Stromal cell of bone marrow (primary cell): Measurements from ENCODE around the gene KLHL30.

Source experiments
- DNase-seq: peaks from one replicate; pipeline ENCODE4 v3.0.0-alpha.2; 2012; ENCODE audit warnings: low read depth

KLHL30 gene, protein sequence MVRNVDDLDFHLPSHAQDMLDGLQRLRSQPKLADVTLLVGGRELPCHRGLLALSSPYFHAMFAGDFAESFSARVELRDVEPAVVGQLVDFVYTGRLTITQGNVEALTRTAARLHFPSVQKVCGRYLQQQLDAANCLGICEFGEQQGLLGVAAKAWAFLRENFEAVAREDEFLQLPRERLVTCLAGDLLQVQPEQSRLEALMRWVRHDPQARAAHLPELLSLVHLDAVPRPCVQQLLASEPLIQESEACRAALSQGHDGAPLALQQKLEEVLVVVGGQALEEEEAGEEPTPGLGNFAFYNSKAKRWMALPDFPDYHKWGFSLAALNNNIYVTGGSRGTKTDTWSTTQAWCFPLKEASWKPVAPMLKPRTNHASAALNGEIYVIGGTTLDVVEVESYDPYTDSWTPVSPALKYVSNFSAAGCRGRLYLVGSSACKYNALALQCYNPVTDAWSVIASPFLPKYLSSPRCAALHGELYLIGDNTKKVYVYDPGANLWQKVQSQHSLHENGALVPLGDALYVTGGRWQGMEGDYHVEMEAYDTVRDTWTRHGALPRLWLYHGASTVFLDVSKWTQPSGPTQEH

DNA sequence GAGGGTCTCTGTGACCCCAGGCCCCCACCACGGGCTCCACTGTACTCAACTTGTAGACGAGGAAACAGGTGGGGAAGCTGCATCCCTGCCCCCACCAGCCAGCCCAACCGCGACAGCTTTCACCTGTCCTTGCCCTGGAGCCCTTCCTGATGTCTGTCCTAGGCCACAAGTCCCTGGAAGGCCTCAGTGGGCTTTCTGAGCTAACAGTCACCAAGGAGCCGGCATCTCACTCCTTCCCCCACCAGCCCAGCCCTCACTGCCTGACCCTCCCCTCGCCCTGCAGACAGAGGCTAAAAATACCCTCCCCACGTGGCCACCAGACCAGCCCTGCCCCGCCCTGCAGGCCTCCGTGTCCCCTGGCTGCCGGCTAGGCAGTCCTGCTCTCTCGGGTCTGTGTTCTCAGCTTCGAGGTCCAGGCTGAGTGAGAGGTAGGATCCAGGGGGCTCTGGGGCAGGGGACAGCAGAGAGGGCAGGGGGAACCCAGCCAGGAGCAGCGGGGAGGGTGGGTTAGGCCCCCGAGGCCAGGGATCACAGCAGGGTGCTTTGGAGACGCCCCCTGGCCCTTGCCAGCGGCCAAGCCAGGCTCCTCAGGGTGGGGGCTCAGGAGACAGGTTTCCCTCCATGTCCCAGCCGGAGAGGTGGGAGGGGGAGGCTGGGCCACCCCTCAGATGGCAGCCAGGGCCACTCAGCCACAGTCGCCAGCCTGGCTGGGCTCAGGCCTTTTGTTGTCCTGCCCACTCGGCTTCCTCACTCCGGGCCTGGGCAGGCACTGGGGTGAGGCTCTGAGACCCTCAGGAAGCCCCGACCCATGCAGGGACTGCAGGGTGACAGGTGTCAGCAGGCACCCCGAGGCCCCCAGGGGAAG is at the start of gene KLHL30:
KLHL30 (plus strand) TSS at position 338 of the 865 bp plus-strand sequence. CDS start 2,087 bp downstream, outside the sequence.
- DNase-seq, result no peak

- no peak for DNase-seq
Observed at GRCh38 chr2:238090887-238091286, 47.6 kb upstream of the KLHL30 start.

GRCh38 chr2:238091436-238092060 is 46.9 kb upstream of the KLHL30 start:
- no peak for DNase-seq

GRCh38 chr2:238092486-238093035 is 45.9 kb upstream of the KLHL30 start:
- no peak for DNase-seq

GRCh38 chr2:238093181-238094140 is 45.0 kb upstream of the KLHL30 start:
- no peak for DNase-seq

- no peak for DNase-seq
Observed at GRCh38 chr2:238094438-238095022, 43.9 kb upstream of the KLHL30 start.

GRCh38 chr2:238095143-238095542 is 43.3 kb upstream of the KLHL30 start:
- DNase-seq, result no peak

GRCh38 chr2:238096311-238097011 is 42.0 kb upstream of the KLHL30 start:
- no peak for DNase-seq

DNA sequence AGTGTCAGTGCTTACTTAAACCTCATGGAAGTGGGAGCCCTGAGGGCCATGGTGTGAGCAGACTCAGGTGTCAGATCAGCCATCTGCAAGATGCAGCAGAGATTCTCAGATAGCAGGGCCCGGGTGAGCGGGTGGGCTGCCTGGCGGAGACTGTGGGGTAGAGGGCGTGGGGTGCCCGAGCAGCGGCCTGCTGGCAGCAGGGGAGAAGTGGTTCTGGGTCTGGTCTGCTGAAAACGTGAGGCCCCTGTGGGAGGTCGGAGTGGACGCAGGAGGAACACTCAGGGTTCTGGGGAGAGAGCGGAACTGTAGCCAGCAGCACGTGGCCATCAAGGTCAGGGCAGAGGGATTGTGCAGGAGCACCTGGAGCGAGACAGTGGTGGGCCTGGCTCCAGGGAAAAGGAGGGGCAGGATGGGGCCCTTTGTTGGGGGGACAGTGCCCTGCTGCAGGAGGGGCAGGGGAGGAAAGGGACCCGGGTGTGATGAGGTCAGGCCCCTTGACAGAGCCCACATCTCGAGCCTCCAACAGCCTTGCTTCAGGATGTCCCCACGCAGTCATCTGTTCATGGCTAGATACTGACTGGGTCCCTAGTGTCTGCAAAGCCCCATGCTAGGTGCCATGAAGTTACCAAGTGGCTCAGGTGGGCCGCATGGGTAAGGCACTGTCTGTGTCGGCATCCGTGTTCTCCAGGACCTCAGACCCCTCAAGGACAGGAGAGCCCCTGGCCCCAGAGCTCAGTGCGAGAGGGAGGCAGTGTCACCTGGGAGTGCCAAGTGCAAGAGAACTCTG is 41.1 kb upstream of the KLHL30 start:
- no peak for DNase-seq

- DNase-seq, result peak; percentile 31
Observed at GRCh38 chr2:238097988-238098871, 40.2 kb upstream of the KLHL30 start.

GRCh38 chr2:238098901-238099713 is 39.4 kb upstream of the KLHL30 start:
- no peak for DNase-seq

GRCh38 chr2:238099714-238100048 is 38.8 kb upstream of the KLHL30 start:
- DNase-seq, result no peak

DNA sequence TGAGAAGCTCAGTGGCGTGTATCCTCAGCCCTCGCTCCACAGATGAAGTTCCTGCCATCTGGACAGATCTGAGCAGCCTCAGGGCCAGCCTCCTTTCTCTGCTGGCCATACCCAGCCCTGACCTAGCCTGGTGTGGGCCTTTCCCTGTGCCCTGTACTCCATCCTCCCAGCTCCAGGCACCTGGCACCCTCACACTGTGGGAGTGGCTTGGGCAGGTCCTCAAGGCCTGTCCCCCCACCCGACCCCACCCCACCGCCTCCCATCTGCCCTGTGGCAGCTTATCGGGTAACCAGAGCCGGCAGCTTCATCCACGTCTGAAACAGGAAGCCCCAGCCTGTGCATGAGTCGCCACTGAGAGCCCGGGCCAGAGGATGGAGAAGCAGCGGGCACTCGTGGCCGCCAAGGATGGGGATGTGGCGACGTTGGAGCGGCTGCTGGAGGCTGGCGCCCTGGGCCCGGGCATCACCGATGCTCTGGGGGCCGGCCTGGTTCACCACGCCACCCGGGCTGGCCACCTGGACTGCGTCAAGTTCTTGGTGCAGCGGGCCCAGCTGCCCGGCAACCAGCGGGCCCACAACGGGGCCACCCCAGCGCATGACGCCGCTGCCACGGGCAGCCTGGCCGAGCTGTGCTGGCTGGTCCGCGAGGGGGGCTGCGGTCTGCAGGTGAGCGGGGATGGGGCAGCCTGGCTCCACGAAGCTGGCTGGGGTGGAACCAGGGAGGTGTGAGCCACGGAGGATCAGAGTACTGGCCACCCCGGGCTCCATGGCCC is 38.2 kb upstream of the KLHL30 start, which contains the start of gene ESPNL:
ESPNL (plus strand) TSS at position 292 of the 772 bp plus-strand sequence; CDS start at position 372, 80 bp downstream.
- DNase-seq, result no peak

DNA sequence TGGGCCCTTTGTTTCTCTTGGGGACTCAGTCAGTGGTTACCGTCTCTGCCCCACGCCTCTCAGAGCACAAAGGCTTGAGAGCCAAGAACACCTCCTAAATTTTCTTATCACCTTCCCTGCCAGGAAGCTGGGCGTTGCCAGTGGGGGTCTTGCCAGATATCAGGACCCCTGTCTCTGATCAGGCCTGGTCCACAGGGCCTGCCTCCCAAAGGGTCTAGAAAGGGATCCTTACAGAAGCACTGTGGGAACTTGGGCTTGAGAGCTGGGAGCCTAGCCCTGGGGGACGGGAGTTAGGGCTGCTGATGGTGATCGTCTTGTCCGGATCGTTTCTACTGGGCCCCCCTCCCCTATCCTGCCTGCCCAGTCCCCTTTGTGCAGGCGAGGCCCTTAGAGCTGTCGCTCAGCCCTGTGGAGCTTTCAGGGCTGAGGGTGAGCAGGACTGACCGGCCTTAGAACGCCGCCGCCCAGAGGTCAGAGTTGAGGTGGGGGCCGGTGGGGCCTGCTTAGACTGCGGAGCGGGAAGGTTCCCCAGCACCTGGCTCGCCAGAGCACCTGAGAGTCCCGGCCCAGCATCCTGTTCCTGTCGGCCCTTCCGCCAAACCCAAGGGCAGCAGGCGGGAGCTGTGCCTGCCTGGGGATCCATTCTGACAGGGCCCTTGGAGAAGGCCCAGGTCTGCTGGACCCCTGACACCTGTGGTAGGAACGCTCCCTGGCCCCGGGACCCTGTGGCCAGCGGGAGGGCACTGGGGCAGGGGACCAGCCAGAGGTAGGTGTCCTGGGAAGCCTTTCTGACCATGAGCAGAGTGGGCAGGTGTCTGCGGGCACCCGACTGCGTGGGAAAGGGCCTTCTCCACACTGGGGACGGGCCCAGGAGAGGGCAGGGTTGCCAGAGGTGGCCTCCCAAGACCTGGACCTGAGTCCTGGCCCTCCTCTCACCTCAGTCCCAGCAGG is 37.4 kb upstream of the KLHL30 start:
- DNase-seq, result no peak
